Superior temporal gyrus (tissue), 1 donor: Measurements from ENCODE around the gene TMEM61.

Experiments
- DNase-seq: peaks from one replicate; pipeline ENCODE4 v3.0.0-alpha.2; 2016; ENCODE audit errors: extremely low spot score

The TMEM61 gene

DNA sequence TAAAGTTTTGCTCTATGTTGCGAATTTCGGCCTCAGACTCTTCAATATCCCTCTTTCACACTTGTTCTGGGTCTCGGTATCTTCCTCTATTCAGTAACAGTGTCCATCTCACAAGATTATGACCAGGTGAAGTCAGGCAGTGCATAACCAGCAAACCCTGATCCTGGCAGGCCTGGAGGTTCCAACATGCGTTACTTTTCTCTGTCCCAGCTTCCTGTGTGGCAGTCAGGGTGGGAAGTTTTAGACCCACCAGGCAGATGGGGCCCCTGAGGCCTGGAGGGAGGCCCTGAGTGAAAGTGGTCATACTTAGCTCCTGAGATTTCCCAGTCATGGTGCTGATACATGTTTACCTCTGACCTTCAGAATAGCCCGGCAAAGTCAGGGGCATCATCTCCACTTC is 5.1 kb downstream of the TMEM61 start:
- DNase-seq, result no peak

GRCh38 chr1:54986025-54986424 is 5.6 kb downstream of the TMEM61 start:
- no peak for DNase-seq

DNA sequence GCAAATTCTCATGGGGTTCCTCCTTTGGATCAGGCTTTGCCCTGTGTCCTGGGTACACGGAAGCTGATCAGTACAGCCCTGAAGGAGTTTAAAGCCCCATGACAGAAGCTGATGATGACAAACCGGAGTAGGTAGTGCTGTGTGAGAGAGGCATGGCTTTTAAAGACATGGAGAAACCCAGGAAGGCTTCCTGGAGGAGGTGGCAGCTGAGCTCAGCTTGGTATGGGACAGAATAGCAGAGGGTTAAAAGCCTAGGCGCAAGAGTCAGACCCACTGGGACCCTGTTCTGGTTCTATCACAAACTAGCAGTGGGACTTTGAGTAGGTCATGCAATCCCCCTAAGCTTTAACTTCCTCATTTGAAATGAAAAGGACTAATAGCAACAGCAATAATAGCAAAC is 6.1 kb downstream of the TMEM61 start:
- DNase-seq, result no peak

- DNase-seq, result no peak
Observed at GRCh38 chr1:54987427-54987826, 7.0 kb downstream of the TMEM61 start.

DNA sequence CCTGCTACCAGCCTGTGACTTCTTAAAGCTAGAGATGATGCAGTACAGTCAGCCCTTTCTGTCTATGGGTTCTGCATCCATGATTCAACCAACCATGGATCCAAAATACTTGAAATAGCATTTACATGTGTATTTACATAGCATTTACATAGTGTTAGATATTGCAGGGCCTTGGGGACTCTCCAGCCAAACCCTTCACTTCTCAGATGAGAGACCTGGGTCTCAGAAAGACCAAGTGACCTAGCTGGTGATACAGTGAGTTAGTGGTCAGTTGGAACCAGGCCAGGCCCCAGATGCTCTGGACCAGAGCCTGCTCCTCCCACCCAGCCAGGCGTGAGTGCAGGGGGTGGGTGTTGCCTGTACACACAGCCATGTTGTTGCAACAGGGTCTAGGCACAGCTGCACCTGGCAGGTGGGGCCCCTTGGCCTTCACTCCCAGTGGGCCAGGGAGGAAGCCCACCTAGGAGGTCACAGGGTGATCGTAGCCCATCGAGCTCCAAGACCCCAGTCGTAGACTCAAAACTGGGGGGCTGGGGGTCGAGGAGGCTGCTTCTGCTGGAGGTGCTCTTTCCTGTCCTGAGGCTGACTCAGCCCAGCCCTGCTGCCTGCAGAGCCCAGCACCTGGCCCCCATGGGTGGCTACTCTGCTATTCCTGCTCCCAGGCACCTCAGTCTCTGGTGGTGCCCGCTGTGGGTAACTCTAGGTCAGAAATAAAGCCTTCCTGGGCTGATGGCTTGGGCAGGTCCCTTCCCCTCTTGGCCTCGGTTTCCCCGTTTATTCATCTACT is 7.7 kb downstream of the TMEM61 start:
- no peak for DNase-seq

- no peak for DNase-seq
Observed at GRCh38 chr1:54988975-54989374, 8.5 kb downstream of the TMEM61 start.

GRCh38 chr1:54989473-54989872 is 9.0 kb downstream of the TMEM61 start:
- DNase-seq, result no peak

DNA sequence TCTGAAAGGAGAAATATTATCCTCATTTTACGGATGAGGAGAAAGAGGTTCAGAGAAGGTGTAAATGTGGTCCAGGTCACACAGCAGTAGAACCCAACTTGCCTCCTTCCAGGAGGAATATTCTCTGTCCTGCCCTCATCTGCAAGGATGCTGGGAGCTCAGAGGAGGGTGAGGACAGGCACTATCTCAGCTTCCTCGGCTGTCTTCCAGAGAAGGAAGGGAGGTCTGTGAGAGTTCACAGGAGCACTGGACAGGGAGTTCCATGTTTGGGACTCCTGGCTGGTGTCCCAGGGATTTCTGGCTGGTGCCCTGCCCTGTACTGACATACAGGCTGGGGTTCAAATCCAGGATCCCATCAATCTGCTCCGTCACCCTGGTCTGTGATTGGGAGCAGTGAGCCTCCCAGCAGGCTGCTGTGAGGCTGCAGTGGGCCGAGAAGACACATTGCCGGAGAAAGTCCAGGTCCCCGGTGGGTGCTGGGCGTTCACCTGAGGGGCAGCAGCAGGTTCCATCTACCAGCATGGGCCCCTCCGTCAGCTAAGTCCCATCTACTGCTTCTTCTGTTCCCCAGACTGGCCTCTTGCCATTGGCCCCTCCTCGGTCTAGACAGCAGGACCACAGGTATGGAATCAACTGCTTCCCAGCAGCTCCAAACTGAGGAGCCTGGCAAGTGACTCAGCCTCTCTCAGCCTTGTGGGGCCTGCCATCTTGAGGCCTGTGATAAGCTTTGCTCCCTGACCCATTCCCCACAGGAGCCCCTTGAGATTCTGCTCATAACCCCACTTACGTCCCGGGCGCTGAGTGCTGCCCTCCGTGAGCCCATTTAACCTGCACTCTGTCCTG is 9.8 kb downstream of the TMEM61 start:
- no peak for DNase-seq

DNA sequence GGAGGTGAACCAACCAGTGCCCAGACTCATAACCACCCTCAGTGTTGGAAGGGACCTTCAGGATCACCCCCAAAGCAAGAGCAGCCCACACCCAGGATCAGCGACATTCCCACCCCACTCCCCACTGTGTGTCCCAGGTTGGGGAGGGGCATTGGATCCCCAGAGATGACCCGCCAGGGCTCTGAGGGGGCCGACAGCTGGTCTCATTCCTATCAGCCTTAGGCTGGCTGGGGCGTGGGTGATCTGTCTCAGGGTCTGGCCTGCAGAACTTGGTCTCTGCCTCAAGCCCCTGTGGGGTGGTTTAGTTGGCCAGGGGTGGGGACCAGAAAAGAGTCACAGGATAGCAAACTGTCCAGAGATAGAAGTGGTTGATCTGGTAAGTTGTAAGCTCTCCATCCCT is 10.5 kb downstream of the TMEM61 start:
- DNase-seq, result no peak

GRCh38 chr1:54991939-54992338 is 11.5 kb downstream of the TMEM61 start:
- no peak for DNase-seq

GRCh38 chr1:54993140-54993539 is 12.7 kb downstream of the TMEM61 start:
- DNase-seq, result no peak

DNA sequence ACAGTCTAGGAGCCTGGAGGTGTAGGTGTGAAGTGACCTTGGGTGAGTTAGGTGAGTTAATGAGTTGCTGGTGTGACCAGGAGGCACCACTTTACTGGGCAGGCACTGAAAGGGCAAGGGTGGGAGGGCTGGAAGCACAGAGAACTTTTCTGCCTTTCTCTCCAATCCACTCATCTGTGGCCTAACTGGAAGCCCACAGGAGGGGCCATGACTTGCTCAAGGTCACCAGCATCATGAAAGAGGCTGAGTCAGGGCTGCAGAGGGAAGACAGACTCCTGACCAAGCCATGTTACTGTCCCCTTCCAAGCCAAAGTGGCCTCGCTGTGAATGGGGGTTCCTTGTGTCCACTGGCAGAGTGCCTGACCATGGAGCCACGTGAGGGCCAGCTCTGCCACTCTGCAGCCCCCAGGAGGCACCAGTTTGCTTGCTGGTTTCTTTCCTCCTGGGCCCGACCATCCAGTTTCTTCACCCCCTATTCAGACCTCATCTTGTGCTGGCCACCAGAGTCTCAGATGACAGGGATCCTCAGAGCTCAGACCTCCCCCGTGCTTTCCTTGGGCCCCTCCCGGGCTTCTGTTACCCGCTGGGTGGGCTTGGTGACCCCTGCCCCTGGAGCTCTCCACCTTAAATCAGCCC is 14.0 kb downstream of the TMEM61 start:
- DNase-seq, result no peak

- no peak for DNase-seq
Observed at GRCh38 chr1:54995013-54995760, 14.8 kb downstream of the TMEM61 start.

- no peak for DNase-seq
Observed at GRCh38 chr1:54995835-54996234, 15.4 kb downstream of the TMEM61 start.

GRCh38 chr1:54996359-54996868 is 16.0 kb downstream of the TMEM61 start:
- DNase-seq, result peak; percentile 70

GRCh38 chr1:54996869-54997710 is 16.7 kb downstream of the TMEM61 start:
- DNase-seq, result no peak

DNA sequence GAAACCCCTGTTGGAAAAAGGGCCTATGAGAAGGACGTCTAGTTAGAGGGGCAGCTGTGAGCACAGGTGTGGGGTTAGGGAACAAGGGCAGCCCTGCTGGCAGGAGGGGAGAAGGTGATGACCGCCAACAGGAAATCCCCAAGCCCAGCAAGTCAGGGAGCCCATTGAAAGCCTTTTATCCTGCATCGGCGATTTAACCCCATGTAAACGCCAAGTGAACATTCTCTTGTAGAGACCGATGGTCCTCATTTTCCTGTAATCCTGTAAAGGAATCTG is 17.2 kb downstream of the TMEM61 start:
- DNase-seq, result no peak

- DNase-seq, result no peak
Observed at GRCh38 chr1:54998100-54998499, 17.7 kb downstream of the TMEM61 start.

GRCh38 chr1:54998677-54999076 is 18.2 kb downstream of the TMEM61 start, which contains the start of gene BSND:
TSS of gene BSND (plus strand) at chr1:54998933. CDS start at chr1:54999187, 254 bp downstream.
- no peak for DNase-seq

DNA sequence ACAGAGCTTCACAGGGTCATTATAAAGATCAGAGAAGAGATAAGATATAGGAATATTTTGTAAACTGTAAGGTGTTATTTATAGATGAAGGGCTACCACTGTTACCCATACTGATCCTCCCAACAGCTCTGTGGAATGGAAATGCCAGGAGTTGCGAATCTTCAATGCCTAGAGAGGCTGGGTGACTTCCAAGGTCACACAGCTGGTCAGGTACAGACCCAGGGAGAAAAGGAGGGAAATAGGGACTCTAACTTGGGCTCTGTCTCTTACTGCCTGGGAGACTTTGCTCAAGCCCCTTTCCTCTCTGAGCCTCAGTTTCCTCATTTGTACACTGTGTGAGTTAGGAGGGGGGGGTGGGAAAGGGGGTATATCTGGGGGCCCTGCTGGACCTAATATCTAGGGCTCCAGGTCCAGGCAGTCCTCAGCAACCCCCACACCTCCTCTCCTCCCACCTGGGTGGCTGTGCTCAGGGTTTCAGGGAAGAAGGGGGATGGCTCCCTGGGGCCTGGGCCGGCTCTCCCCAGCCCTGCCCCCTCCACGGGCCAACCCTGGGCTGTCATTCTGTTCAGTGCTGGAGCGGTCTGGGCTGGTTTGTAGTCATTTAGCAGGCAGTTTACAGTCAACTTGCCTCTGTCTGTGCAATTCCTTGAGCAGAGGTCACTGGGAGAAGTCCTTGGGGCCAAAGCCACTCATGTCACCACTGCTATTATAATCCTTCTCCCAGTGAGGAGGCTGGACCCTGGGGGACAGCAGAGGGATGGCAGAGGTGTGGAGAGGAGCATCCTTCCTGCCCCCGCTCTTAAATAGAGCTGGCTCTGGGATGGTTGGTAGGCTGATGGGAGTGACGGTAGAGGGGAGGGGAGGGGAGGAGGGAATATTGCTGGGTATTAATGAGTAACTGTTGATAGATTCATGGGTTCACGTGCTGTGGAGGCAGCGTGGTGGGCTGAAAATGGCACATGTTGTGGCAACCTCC is 20.0 kb downstream of the TMEM61 start:
- no peak for DNase-seq
